ENCODE results near the gene CIAO1. TPM values are rescaled to one million over a fixed set of nuclear protein-coding genes. Genes with fewer than 3 reads are reported as not detected.

CIAO1 gene
- total RNA-seq, 2 donors from 2014 or later: 77.0 to 79.7 TPM

DNA sequence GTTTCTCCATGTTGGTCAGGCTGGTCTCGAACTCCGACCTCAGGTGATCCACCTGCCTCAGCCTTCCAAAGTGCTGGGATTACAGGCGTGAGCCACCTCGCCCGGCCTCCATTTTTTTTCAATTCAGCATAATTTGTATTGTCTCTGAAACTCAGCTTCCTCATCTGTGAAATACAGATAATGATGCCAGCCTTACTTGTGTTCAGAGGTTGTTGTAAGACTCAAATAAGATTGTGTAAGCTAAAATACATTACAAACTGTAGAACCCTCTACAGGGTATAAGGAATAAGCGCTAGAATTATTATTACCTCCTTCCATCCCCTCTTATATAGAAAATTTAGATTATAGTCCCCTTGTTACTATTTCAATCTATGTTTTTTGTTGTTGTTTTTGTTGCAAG is 32.6 kb upstream of the CIAO1 start:
- Histone ChIP-seq H3K4me1 (no peaks in the 10 kb centered on the region), H3K9me3 (no peaks in the 10 kb centered on the region), H3K27me3 (no peaks in the 10 kb centered on the region), H3K27ac (no peak overlapping the region), H3K4me3 (no peak overlapping the region), H3K36me3 (no peaks in the 10 kb centered on the region)
- TF ChIP-seq, protein P1, sequence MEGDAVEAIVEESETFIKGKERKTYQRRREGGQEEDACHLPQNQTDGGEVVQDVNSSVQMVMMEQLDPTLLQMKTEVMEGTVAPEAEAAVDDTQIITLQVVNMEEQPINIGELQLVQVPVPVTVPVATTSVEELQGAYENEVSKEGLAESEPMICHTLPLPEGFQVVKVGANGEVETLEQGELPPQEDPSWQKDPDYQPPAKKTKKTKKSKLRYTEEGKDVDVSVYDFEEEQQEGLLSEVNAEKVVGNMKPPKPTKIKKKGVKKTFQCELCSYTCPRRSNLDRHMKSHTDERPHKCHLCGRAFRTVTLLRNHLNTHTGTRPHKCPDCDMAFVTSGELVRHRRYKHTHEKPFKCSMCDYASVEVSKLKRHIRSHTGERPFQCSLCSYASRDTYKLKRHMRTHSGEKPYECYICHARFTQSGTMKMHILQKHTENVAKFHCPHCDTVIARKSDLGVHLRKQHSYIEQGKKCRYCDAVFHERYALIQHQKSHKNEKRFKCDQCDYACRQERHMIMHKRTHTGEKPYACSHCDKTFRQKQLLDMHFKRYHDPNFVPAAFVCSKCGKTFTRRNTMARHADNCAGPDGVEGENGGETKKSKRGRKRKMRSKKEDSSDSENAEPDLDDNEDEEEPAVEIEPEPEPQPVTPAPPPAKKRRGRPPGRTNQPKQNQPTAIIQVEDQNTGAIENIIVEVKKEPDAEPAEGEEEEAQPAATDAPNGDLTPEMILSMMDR (IDR thresholded peaks at IDR 0.05): no peak
- DNase-seq (ENCODE audit: low spot score): no peak

DNA sequence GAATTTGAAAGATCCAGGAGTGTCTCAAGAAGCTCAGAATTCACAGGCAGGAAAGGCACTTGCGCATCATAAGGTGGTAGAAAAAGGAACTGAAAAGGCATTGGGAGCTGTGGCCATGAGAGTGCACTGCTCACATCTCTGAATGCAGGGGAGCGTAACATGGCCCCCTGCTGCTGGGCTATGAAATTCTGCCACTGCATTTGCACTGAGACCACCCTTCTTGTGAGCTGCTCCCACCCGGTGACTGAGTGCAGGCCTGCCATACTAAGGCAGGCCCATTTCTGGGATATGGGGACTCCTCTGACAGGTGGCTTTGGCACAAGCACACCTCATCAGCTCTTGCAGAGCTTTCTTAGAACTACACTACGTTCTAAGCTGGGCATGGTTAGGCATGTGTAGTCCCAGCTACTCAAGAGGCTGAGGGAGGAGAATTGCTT is 32.1 kb upstream of the CIAO1 start:
- no peak for DNase-seq (ENCODE audit: low spot score)
- H3K4me3 ChIP-seq: no peak overlapping the region
- H3K36me3 ChIP-seq: no peaks in the 10 kb centered on the region
- no peaks in the 10 kb centered on the region for H3K27me3 ChIP-seq
- TF ChIP-seq, protein P1 (IDR thresholded peaks at IDR 0.05): no peak
- no peaks in the 10 kb centered on the region for H3K9me3 ChIP-seq
- H3K4me1 ChIP-seq: no peaks in the 10 kb centered on the region
- H3K27ac ChIP-seq: no peak overlapping the region

DNA sequence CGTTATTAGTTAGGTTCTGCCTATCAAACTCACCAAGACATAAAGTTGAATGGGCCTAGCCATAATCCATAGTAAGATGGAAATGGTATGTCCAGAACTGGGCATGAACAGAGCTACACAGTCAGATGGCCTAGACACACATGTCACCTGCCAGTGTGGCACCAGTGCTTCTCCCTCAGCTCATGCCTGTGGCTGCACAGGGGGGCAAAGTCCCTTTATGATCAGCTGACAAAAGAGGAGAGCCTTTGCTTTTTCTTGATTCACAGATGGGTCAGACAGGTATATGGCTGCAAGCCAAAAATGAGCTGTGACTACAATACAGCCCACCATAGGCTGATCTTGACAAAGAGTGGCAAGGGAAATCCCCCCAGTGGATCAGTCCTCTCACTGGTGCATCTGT is 29.1 kb upstream of the CIAO1 start:
- Histone ChIP-seq H3K27ac (no peak overlapping the region), H3K4me1 (peaks cover 0 to 7% of the 10 kb centered on the region in 2 donors), H3K27me3 (no peaks in the 10 kb centered on the region), H3K4me3 (no peak overlapping the region), H3K9me3 (no peaks in the 10 kb centered on the region), H3K36me3 (no peaks in the 10 kb centered on the region)
- DNase-seq (ENCODE audit: low spot score): no peak
- TF ChIP-seq, protein P1 (IDR thresholded peaks at IDR 0.05): no peak

DNA sequence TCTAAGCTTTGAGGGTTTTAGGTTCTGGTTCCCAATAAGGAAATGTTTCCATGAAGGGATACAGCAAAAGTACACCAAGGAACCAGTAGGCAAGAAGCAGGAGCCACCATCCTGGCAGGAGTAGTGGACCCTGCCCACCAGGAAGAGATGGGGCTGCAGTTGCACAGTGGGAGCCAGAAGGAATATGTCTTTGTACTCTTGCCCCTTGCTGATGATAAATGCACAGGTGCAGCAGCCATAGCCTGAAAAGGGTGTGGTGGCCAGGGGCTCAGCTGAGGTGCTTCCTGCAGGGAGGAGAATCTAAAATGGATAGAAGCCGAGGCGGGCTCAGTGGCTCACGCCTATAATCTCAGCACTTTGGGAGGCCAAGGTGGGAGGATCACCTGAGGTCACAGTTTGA is 27.8 kb upstream of the CIAO1 start:
- TF ChIP-seq, protein P1 (IDR thresholded peaks at IDR 0.05): no peak

DNA sequence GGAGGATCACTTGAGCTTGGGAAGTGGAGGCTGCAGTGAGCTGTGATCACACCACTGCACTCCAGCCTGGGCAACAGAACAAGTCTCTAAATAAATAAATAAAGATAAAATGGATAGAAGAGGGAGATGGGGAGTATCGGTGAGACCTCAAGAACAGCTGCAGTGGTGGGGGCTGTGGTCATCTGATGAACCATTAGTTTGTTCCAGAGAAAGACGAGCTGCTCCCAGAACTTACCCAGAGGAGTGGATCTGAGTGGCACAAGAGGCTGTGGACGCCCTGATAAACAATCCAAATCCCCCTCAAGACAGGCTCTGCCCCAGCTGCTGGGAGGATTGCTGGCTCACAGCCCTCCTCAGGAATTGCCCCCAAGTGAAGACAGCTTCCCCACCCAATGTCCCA is 26.9 kb upstream of the CIAO1 start:
- Histone ChIP-seq H3K27ac (no peak overlapping the region), H3K36me3 (no peaks in the 10 kb centered on the region), H3K4me3 (no peak overlapping the region), H3K9me3 (no peaks in the 10 kb centered on the region), H3K4me1 (peaks cover 0 to 7% of the 10 kb centered on the region in 2 donors), H3K27me3 (no peaks in the 10 kb centered on the region)
- TF ChIP-seq, protein P1 (IDR thresholded peaks at IDR 0.05): no peak
- DNase-seq (ENCODE audit: low spot score): no peak

More for the DNA sequence above, 27.8 kb upstream of the CIAO1 start:
- Histone ChIP-seq H3K27me3 (no peaks in the 10 kb centered on the region), H3K4me3 (no peak overlapping the region), H3K4me1 (peaks cover 0 to 7% of the 10 kb centered on the region in 2 donors), H3K36me3 (no peaks in the 10 kb centered on the region), H3K27ac (no peak overlapping the region), H3K9me3 (no peaks in the 10 kb centered on the region)
- DNase-seq (ENCODE audit: low spot score): no peak

DNA sequence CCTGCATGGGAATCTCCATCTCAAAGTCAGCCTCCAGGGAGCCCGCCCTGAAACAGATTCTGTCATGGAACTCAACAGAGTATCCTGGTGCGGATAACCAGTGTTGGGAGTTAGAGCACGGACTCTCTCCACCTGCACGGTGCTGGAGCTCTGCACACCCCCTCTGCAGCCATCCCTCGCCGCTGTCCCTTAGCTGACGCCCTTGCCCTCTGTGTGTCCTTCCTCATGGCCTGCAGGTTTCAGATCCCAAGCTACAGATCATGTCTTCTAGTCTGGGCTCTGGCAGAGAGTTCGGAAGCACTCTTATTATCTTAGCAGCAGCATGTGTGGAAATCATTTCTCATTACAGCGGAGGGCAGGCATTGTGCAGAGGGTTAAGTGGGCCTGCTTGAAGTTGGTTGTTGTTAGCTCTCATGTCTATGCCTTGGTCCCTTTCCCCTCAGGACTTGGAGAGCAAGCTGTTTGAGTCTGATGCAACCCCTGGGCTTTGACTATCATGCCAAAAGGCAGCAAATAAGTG is 26.2 kb upstream of the CIAO1 start:
- H3K4me3 ChIP-seq: no peak overlapping the region
- H3K36me3 ChIP-seq: no peaks in the 10 kb centered on the region
- H3K27ac ChIP-seq: no peak overlapping the region
- TF ChIP-seq, protein P1 (IDR thresholded peaks at IDR 0.05): no peak
- no peaks in the 10 kb centered on the region for H3K27me3 ChIP-seq
- H3K9me3 ChIP-seq: no peaks in the 10 kb centered on the region
- no peak for DNase-seq (ENCODE audit: low spot score)
- peaks cover 0 to 7% of the 10 kb centered on the region in 2 donors for H3K4me1 ChIP-seq
